Motor neuron (in vitro differentiated cells): ENCODE data around the gene KCTD19. TPM values are rescaled to one million over a fixed set of nuclear protein-coding genes. Genes with fewer than 3 reads are reported as not detected.

ENCODE experiments used
- ATAC-seq, 8 experiments: fragments of 200-7000 bp; cut with Tn5 transposase; replicated peaks in 6 of 8; 2 replicates each; pipeline ENCODE4 v1.8.0; 2021; ENCODE audit warnings: mild to moderate bottlenecking in 8 of 8, moderate library complexity in 8 of 8
- H3K27ac ChIP-seq, 2 donors: fragments of 250-450 bp; sonication (Bioruptor Pico); 2 replicates each; pipeline ENCODE4 v1.9.0; 2021; ENCODE audit warnings: antibody characterized with exemption in 2 of 2, mild to moderate bottlenecking in 2 of 2, moderate library complexity in 1 of 2
- H3K4me1 ChIP-seq, 2 donors: fragments of 250-450 bp; sonication (Bioruptor Pico); replicated peaks in 1 of 2; 2 replicates each; pipeline ENCODE4 v1.6.1; 2021; ENCODE audit warnings: antibody characterized with exemption in 2 of 2, mild to moderate bottlenecking in 2 of 2, moderate library complexity in 1 of 2
- H3K4me3 ChIP-seq, 5 donors: fragments of 250-450 bp; sonication (Bioruptor Pico); 2 replicates each; pipeline ENCODE4 v1.9.0; 2021; ENCODE audit warnings: antibody characterized with exemption in 5 of 5, mild to moderate bottlenecking in 5 of 5, moderate library complexity in 4 of 5
- WGBS, 10 experiments: fragments of 450-650 bp; shearing (Covaris generic); methylation state at CpG; one replicate each; pipeline ENCODE4 v1.0.0; 2022; 5-methylcytosine and 5-hydroxymethylcytosine counted together
- in situ Hi-C, 9 experiments: fragments of 400-800 bp; cut with MboI; loops; one replicate each; pipeline ENCODE4 v1.15.0; 2021; ENCODE audit warnings: low sequenced_read_pairs in 9 of 9, low pct_unique_long_range_greater_than_20kb in 2 of 9; ENCODE audit not compliant: unreplicated experiment in 9 of 9
- total RNA-seq, 8 experiments: library from RNA; unstranded; fragments of 300-600 nt; gene quantifications; 2 replicates each; pipeline versions ENCODE4 v1.2.3 to v1.2.4, GENCODE V29; 2022

The KCTD19 gene
- total RNA-seq, 8 experiments from 2014 or later = 0.15 to 1.8 (median 0.90) TPM

DNA sequence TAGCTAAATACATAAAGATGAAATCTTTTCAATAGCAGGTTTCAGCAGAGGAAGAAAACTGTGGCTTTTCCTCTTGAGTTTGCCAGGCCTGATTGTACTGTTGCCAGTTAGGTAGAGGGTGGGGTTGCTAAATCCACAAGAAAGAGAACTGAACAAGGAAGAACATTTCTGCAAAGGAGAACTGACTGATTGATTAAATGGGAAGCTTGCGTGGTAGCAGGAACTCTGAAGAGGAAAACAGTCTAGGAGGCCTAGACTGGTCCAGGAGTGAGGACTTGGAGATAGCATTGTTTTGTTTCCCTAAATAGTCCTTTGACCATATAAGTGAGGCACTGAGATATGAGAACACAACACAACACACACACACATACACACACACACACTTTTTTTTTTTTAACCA is 18.9 kb upstream of the KCTD19 start:
- Histone ChIP-seq H3K4me3 (no peak overlapping the region), H3K4me1 (no peaks in the 10 kb centered on the region), H3K27ac (no peak overlapping the region)
- 71 to 100% (median 86%) methylated on average over 1 of the region's 1 CpG; no CpG with 5 or more reads in 5 of the 10 experiments for WGBS, 10 experiments
- ATAC-seq = no peak
- in situ Hi-C loops = no loop called here

DNA sequence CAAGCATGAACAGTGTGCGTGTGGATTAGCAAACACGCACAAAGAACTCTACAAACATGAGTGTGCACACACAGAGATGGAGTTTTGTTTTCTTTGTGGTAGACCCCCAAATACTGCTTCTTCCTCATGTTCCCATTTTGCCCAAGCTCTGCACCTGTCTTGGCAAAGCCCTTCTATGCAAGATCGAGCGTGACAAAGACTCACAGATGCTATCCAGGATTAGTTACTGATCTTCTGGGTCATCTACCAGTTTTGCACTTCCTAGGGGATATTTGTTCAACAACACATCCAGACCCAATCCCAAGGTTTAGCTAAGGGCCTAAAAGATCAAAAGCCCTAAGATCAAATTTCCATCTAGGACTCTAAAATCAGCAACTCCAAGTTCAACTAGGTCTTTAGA is 16.1 kb upstream of the KCTD19 start:
- 60 to 96% (median 83%) methylated on average over 1 to 4 of the region's 4 CpGs; no CpG with 5 or more reads in 3 of the 10 experiments for WGBS, 10 experiments
- ATAC-seq = no peak
- Histone ChIP-seq H3K4me1 (no peaks in the 10 kb centered on the region), H3K27ac (no peak overlapping the region), H3K4me3 (no peak overlapping the region)
- in situ Hi-C loops = no loop called here

- no peak for ATAC-seq
Observed at GRCh38 chr16:67341250-67341649, 14.7 kb upstream of the KCTD19 start.

DNA sequence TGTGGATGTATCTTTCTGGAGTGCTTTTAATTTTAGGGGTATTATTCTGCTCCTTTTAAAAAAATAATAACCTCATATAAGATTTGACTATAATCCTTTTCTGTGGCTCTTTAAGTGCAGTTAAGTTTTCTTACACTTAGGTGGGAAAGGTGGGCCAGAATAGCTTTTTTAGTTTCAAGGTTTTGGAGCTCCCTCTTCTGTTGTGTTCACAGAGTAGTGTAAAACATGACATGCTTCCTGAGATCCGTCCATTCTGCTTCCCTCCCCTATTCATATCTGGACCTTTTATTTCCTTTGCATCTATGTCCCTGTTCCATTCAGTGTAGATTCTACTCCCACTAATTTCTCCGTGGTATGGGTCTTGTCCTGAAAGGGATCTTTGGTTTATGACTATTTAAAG is 12.9 kb upstream of the KCTD19 start:
- in situ Hi-C loops = no loop called here
- Histone ChIP-seq H3K27ac (no peak overlapping the region), H3K4me1 (no peaks in the 10 kb centered on the region), H3K4me3 (no peak overlapping the region)
- WGBS, 10 experiments = 0 to 80% (median 43%) methylated on average over 1 to 2 of the region's 2 CpGs; no CpG with 5 or more reads in 3 of the 10 experiments
- ATAC-seq = peak in 1 of 8 experiments; percentile 16

More at GRCh38 chr16:67341250-67341649, 14.7 kb upstream of the KCTD19 start:
- Histone ChIP-seq H3K4me3 (no peak overlapping the region), H3K4me1 (no peaks in the 10 kb centered on the region), H3K27ac (no peak overlapping the region)
- in situ Hi-C loops = no loop called here
- 67 to 92% (median 76%) methylated on average over 2 to 3 of the region's 3 CpGs; no CpG with 5 or more reads in 1 of the 10 experiments for WGBS, 10 experiments

- no peak overlapping the region for H3K27ac ChIP-seq
- H3K4me3 ChIP-seq = no peak overlapping the region
- ATAC-seq = peak in 2 of 8 experiments; percentile 38 to 50
- WGBS, 10 experiments = 11 to 100% (median 83%) methylated on average over 1 of the region's 1 CpG; no CpG with 5 or more reads in 4 of the 10 experiments
- H3K4me1 ChIP-seq = no peaks in the 10 kb centered on the region
- in situ Hi-C loops = no loop called here
Observed at GRCh38 chr16:67336648-67337047, 10.1 kb upstream of the KCTD19 start.

DNA sequence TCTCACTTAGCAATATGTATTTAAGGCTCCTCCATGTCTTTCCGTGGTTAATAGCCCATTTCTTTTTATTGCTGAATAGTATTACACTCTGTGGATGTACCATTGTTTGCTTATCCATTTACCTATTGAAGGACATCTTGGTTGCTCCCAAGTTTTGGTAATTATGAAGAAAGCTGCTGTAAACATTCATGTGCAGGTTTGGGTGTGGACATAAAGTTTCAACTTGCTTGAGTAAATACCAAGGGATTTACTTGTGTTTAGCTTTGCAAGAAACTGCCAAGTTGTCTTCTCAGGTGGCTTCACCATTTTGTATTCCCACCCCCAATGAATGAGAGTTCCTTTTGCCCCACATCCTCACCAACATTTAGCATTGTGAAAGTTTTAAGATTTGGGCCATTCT is 9.6 kb upstream of the KCTD19 start:
- 0 to 100% (median 29%) methylated on average over 1 of the region's 1 CpG; no CpG with 5 or more reads in 3 of the 10 experiments for WGBS, 10 experiments
- Histone ChIP-seq H3K4me1 (no peaks in the 10 kb centered on the region), H3K27ac (no peak overlapping the region), H3K4me3 (no peak overlapping the region)
- ATAC-seq = no peak
- in situ Hi-C loops = no loop called here

DNA sequence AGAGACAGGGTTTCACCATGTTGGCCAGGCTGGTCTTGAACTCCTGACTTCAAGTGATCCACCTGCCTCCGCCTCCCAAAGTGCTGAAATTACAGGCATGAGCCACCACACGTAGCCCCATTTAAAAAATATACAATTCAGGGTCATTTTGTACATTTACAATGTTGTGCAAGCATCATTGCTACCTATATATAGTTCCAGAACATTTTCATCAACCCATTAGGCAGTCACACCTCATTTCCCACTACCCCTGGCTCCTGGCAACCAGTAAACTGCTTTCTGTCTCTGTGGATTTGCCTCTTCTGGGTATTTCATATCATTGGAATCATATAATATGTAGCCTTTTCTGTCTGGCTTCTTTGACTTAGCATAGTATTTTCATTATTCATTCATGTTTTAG is 6.8 kb upstream of the KCTD19 start:
- Histone ChIP-seq H3K4me1 (no peaks in the 10 kb centered on the region), H3K4me3 (no peak overlapping the region), H3K27ac (no peak overlapping the region)
- in situ Hi-C loops = no loop called here
- ATAC-seq = no peak
- WGBS, 10 experiments = 0 to 100% (median 57%) methylated on average over 1 to 2 of the region's 2 CpGs; no CpG with 5 or more reads in 3 of the 10 experiments

DNA sequence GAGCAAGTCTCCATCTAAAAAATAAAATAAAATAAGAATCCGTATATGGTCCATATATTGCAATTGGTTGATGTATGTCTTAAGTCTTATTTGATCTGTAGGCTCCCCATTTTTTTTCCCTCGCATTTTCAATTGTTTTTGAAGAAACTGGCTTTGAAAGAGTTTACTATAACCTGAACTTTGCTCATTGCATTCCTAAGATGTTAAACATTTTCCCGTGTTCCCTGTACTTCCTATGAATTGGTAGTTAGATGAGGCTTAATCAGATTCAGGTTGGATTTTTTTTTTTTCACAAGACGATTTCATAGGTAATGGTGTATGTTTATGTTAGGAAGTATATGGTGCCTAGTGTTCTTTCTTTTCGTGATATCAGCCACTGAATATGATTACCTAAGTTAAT is 3.4 kb upstream of the KCTD19 start:
- in situ Hi-C loops = no loop called here
- no peak overlapping the region for H3K4me3 ChIP-seq
- H3K4me1 ChIP-seq = peaks cover 0 to 8% of the 10 kb centered on the region in 2 donors
- ATAC-seq = no peak
- 54 to 91% (median 68%) methylated on average over 1 to 5 of the region's 5 CpGs for WGBS, 10 experiments
- H3K27ac ChIP-seq = no peak overlapping the region

DNA sequence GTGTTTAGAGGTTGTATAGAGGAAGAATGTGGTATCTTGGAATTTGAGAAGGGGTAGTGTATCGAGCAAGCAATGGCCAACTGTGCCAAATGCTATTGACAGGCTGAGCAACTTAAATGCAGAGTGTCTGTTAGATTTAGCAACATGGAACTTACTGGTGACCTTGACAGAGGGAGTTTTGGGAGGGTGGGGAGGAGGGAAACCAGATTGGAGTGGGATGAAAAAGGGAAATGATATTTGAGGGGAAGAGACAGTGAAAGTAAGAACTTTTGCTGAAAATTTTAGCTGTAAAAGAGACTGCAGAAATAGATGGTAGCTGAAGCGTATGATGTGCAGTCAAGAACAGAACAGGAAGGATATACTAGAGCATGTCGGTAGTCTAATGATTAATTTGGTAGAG is 1.2 kb upstream of the KCTD19 start:
- Histone ChIP-seq H3K4me3 (no peak overlapping the region), H3K27ac (no peak overlapping the region), H3K4me1 (peaks cover 0 to 8% of the 10 kb centered on the region in 2 donors)
- in situ Hi-C loops = no loop called here
- no peak for ATAC-seq
- WGBS, 10 experiments = 40 to 100% (median 94%) methylated on average over 1 to 3 of the region's 3 CpGs; no CpG with 5 or more reads in 1 of the 10 experiments

DNA sequence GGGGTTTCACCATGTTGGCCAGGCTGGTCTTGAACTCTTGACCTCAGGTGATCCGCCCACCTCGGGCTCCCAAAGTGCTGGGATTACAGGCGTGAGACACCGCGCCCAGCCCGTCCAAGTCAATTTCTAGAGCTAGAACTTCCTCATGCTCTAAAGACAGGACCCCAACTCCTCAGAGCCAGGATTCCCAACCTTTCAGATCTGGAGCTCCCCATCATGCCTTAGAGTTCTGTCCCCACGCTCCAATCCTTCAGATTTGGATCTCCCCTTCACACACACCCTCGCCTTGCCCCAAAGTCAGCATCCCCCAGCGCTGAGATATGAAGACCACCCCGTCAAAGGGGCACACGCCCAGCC is 448 bp downstream of the KCTD19 start:
- Histone ChIP-seq H3K4me1 (peaks cover 0 to 8% of the 10 kb centered on the region in 2 donors), H3K4me3 (peak overlapping the region; percentile 29 to 44 (median 33)), H3K27ac (peak overlapping the region in 1 of 2 donors; percentile 15)
- no peak for ATAC-seq
- 0 to 83% (median 73%) methylated on average over 1 to 4 of the region's 11 CpGs; no CpG with 5 or more reads in 5 of the 10 experiments for WGBS, 10 experiments
- in situ Hi-C loops = no loop called here

DNA sequence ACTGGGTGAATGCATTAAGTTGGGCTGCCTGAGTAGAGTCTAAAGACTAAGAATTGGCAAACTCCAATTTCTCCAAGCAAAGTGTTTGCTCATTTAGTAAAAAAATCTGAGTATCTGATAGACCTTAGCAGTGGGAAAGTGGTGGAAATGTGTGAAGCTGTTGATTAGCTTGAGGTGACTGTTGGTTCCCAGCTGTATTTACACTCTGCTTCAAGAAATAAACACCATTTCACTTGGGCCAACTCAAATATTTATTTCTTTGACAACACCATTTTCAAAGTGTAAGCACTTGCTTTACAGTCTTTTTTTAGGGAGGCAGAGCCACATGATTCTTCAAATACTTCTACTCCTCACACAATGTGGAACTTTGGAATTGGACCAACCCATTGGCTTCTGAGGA is 8.7 kb downstream of the KCTD19 start:
- no peak overlapping the region for H3K27ac ChIP-seq
- no peak overlapping the region for H3K4me3 ChIP-seq
- no peaks in the 10 kb centered on the region for H3K4me1 ChIP-seq
- in situ Hi-C loops = no loop called here
- peak in 1 of 8 experiments; percentile 74 for ATAC-seq

DNA sequence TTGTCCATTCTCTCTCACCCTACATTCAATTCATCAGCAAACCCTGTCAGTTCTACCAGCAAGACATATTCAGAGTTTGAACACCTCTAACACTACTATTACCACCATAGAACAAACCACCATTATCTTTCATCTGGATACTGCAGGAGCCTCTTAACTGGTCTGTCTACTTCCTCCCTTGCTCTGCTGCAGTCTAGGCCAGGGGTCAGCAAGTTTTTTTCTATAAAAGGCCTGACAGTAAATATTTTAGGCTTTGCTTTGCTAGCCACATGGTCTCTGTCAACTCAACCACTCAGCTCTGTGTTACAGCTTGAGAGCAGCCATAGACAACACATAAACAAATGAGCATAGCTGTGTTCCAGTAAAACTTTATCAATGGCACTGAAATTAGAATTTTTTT is 13.8 kb downstream of the KCTD19 start:
- in situ Hi-C loops = no loop called here
- no peak overlapping the region for H3K4me3 ChIP-seq
- no peak overlapping the region for H3K27ac ChIP-seq
- peak in 1 of 8 experiments; percentile 11 for ATAC-seq
- no peaks in the 10 kb centered on the region for H3K4me1 ChIP-seq

GRCh38 chr16:67311607-67312488 is 14.7 kb downstream of the KCTD19 start:
- no peaks in the 10 kb centered on the region for H3K4me1 ChIP-seq
- in situ Hi-C loops = no loop called here
- no peak overlapping the region for H3K27ac ChIP-seq
- no peak overlapping the region for H3K4me3 ChIP-seq
- WGBS, 10 experiments = 0 to 100% (median 75%) methylated on average over 1 to 3 of the region's 5 CpGs; no CpG with 5 or more reads in 1 of the 10 experiments
- peak; percentile 42 to 100 (median 86) for ATAC-seq

DNA sequence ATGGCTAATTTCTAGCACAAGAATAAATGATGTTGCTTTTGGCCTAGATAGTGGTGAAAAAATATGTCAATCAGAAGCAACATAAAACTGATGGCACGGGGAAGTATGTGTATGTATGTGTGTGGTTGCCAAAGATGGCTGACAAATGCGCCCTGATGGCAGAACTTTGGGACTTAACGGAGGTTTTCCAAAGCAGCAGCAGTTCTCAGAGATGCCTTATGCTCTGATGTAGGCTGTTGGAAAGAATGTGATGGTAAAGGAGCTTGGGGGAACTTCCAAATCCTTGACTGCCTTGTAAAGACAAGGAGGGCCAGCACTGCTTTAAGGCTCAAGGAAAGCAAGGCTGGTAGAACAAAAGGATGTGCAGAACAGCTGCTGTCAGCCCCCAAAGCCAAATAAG is 16.0 kb downstream of the KCTD19 start:
- H3K4me3 ChIP-seq = no peak overlapping the region
- no peaks in the 10 kb centered on the region for H3K4me1 ChIP-seq
- WGBS, 10 experiments = 64 to 100% (median 85%) methylated on average over 1 to 3 of the region's 3 CpGs; no CpG with 5 or more reads in 2 of the 10 experiments
- ATAC-seq = no peak
- in situ Hi-C loops = no loop called here
- no peak overlapping the region for H3K27ac ChIP-seq
